H1 (cell line): ENCODE measurements around the gene STARD7. TPM values are rescaled to one million over a fixed set of nuclear protein-coding genes. Genes with fewer than 3 reads are reported as not detected.

ENCODE experiments used
- CTCF ChIA-PET: fragments of 300-600 bp; sonication (Branson Sonifier 250); formaldehyde crosslinking; loops from one replicate; lab custom pipeline; 2021; ENCODE audit not compliant: partially characterized antibody; lab: Charles Lee
- POLR2A ChIA-PET: fragments of 300-600 bp; sonication (Branson Sonifier 250); formaldehyde crosslinking; loops from one replicate; lab custom pipeline; 2021; ENCODE audit warnings: inconsistent platforms; ENCODE audit not compliant: partially characterized antibody; lab: Charles Lee
- DNase-seq, 2 experiments: peaks; one replicate each; pipeline versions ENCODE4 v3.0.0 to v3.0.0-alpha.2; 2010 to 2022; ENCODE audit warnings: low spot score in 2 of 2, low read depth in 1 of 2, mixed read lengths in 1 of 2
- FAIRE-seq: peaks from 2 replicates; lab custom pipeline; 2011; peaks lifted over from hg19 to GRCh38; lab: Jason Lieb, UNC
- H2AFZ ChIP-seq: 2 replicates; pipeline ENCODE4 v1.8.1; 2012; ENCODE audit warnings: low read length, inconsistent platforms
- H2AK5ac ChIP-seq: 2 replicates; pipeline ENCODE4 v1.6.1; 2013; ENCODE audit warnings: low read depth, low read length
- H2BK120ac ChIP-seq: replicated peaks from 2 replicates; pipeline ENCODE3; 2013; ENCODE audit warnings: low read depth, low read length, inconsistent platforms
- H2BK12ac ChIP-seq: 2 replicates; pipeline ENCODE4 v1.6.1; 2013; ENCODE audit warnings: low read depth, low read length
- H2BK15ac ChIP-seq: 2 replicates; pipeline ENCODE4 v1.6.1; 2013; ENCODE audit warnings: low read length
- H2BK20ac ChIP-seq: 2 replicates; pipeline ENCODE4 v1.6.1; 2013; ENCODE audit warnings: low read length
- H2BK5ac ChIP-seq: 2 replicates; pipeline ENCODE4 v1.6.1; 2013; ENCODE audit warnings: low read depth, low read length
- H3K14ac ChIP-seq: 2 replicates; pipeline ENCODE4 v1.6.1; 2013; ENCODE audit warnings: inconsistent platforms; ENCODE audit not compliant: insufficient read length
- H3K18ac ChIP-seq: 2 replicates; pipeline ENCODE4 v1.6.1; 2013; ENCODE audit warnings: low read length; ENCODE audit errors: extremely low read depth
- H3K23ac ChIP-seq: 2 replicates; pipeline ENCODE4 v1.6.1; 2013; ENCODE audit warnings: inconsistent platforms; ENCODE audit not compliant: insufficient read length
- H3K23me2 ChIP-seq: 2 replicates; pipeline ENCODE4 v1.6.1; 2013; ENCODE audit warnings: low read depth, low read length
- H3K27ac ChIP-seq: 2 replicates; pipeline ENCODE4 v1.6.1; 2011; ENCODE audit warnings: low read depth, low read length, inconsistent platforms
- H3K27me3 ChIP-seq, 4 experiments: replicated peaks in 1 of 4; 1 replicate in 1 of 4; 2 replicates in 3 of 4; pipeline versions ENCODE4 v1.6.1 to v1.8.1; 2011 to 2013; ENCODE audit warnings: low read length in 3 of 4, mild to moderate bottlenecking in 3 of 4, inconsistent platforms in 2 of 4, mixed read lengths in 2 of 4, moderate library complexity in 1 of 4; ENCODE audit not compliant: control insufficient read depth in 3 of 4, insufficient read depth in 3 of 4; ENCODE audit errors: extremely low read depth in 1 of 4
- H3K36me3 ChIP-seq, 4 experiments: 2 replicates each; pipeline versions ENCODE4 v1.6.1 to v1.8.1; 2011 to 2013; ENCODE audit warnings: mild to moderate bottlenecking in 4 of 4, low read length in 3 of 4, moderate library complexity in 2 of 4, control low read depth in 1 of 4, inconsistent platforms in 1 of 4; ENCODE audit not compliant: insufficient read depth in 4 of 4, control insufficient read depth in 2 of 4
- H3K4ac ChIP-seq: replicated peaks from 2 replicates; pipeline ENCODE3; 2013; ENCODE audit warnings: low read length, low read depth, mixed read lengths, inconsistent platforms; ENCODE audit not compliant: insufficient read length
- H3K4me1 ChIP-seq, 4 experiments: replicated peaks in 1 of 4; 1 replicate in 1 of 4; 2 replicates in 3 of 4; pipeline versions ENCODE4 v1.6.1 to v1.8.1; 2011 to 2013; ENCODE audit warnings: low read length in 3 of 4, inconsistent platforms in 2 of 4, mixed read lengths in 1 of 4; ENCODE audit not compliant: insufficient read depth in 4 of 4, control insufficient read depth in 3 of 4
- H3K4me2 ChIP-seq, 2 experiments: 2 replicates each; pipeline versions ENCODE4 v1.6.1 to v1.8.1; 2011 to 2013; ENCODE audit warnings: low read depth in 2 of 2, low read length in 2 of 2, control low read depth in 1 of 2, inconsistent platforms in 1 of 2, mild to moderate bottlenecking in 1 of 2; ENCODE audit not compliant: insufficient read depth in 1 of 2
- H3K4me3 ChIP-seq, 4 experiments: fragments of 200-600, 300-600 bp in 1 of 4; sonication (generic), shearing (Covaris generic), sonication (Bioruptor Twin) in 1 of 4; 2 replicates each; pipeline versions ENCODE4 v1.5.1 to v1.8.1; 2011 to 2016; ENCODE audit warnings: low read length in 4 of 4, low read depth in 3 of 4, control low read depth in 2 of 4, inconsistent platforms in 2 of 4, mild to moderate bottlenecking in 2 of 4, mixed read lengths in 1 of 4, moderate library complexity in 1 of 4; ENCODE audit not compliant: insufficient read depth in 2 of 4; ENCODE audit errors: extremely low read depth in 1 of 4
- H3K56ac ChIP-seq: replicated peaks from 2 replicates; pipeline ENCODE3; 2013; ENCODE audit warnings: low read depth, mild to moderate bottlenecking, mixed read lengths, low read length, inconsistent platforms; ENCODE audit not compliant: insufficient read length
- H3K79me1 ChIP-seq: 2 replicates; pipeline ENCODE4 v1.6.1; 2013; ENCODE audit warnings: low read depth, low read length, control low read depth
- H3K79me2 ChIP-seq, 2 experiments: 2 replicates each; pipeline versions ENCODE4 v1.6.1 to v1.8.1; 2012 to 2013; ENCODE audit warnings: low read length in 2 of 2, mild to moderate bottlenecking in 2 of 2, inconsistent platforms in 1 of 2; ENCODE audit not compliant: insufficient read depth in 2 of 2, control insufficient read depth in 1 of 2
- H3K9ac ChIP-seq, 4 experiments: replicated peaks in 1 of 4; 1 replicate in 1 of 4; 2 replicates in 3 of 4; pipeline versions ENCODE4 v1.6.1 to v1.8.1; 2011 to 2013; ENCODE audit warnings: low read depth in 3 of 4, low read length in 3 of 4, control low read depth in 2 of 4, mild to moderate bottlenecking in 2 of 4, moderate library complexity in 2 of 4, inconsistent platforms in 1 of 4; ENCODE audit errors: extremely low read depth in 1 of 4
- H3K9me3 ChIP-seq, 2 experiments: 2 replicates each; pipeline versions ENCODE4 v1.6.1 to v1.8.1; 2012 to 2013; ENCODE audit warnings: mild to moderate bottlenecking in 2 of 2, moderate library complexity in 2 of 2, control low read depth in 1 of 2, inconsistent platforms in 1 of 2, low read depth in 1 of 2, low read length in 1 of 2, mixed read lengths in 1 of 2; ENCODE audit not compliant: insufficient read depth in 2 of 2
- H4K20me1 ChIP-seq, 2 experiments: replicated peaks in 1 of 2; 2 replicates each; pipeline versions ENCODE3 to v1.8.1; 2011 to 2013; ENCODE audit warnings: inconsistent platforms in 2 of 2, low read length in 2 of 2, mild to moderate bottlenecking in 1 of 2; ENCODE audit not compliant: insufficient read depth in 2 of 2, control insufficient read depth in 1 of 2
- H4K5ac ChIP-seq: 2 replicates; pipeline ENCODE4 v1.6.1; 2013; ENCODE audit warnings: low read length, low read depth, mixed read lengths, inconsistent platforms; ENCODE audit not compliant: insufficient read length
- H4K8ac ChIP-seq: 2 replicates; pipeline ENCODE4 v1.8.0; 2013; ENCODE audit warnings: mild to moderate bottlenecking, moderate library complexity, low read length, inconsistent platforms; ENCODE audit not compliant: insufficient read depth; ENCODE audit errors: extremely low read depth
- H4K91ac ChIP-seq: replicated peaks from 2 replicates; pipeline ENCODE3; 2013; ENCODE audit warnings: low read length, mixed read lengths, inconsistent platforms; ENCODE audit not compliant: insufficient read length
- BACH1 ChIP-seq: IDR thresholded peaks from 2 replicates; pipeline ENCODE4 v1.6.1; 2012; ENCODE audit warnings: low read length, improper control_type of control experiment
- EZH2 ChIP-seq: fragments of 200-600 bp; sonication (generic); IDR thresholded peaks from 2 replicates; pipeline ENCODE4 v1.7.1; 2012; ENCODE audit warnings: low read depth, mild to moderate bottlenecking, moderate library complexity, low read length, inconsistent platforms; ENCODE audit not compliant: severe bottlenecking
- FOSL1 ChIP-seq: IDR thresholded peaks from 2 replicates; pipeline ENCODE4 v1.6.1; 2011; ENCODE audit warnings: mild to moderate bottlenecking, low read depth, low read length, moderate library complexity; ENCODE audit not compliant: insufficient read depth
- RBBP5 ChIP-seq: IDR thresholded peaks from 2 replicates; pipeline ENCODE4 v1.7.1; 2012; ENCODE audit warnings: low read depth, mild to moderate bottlenecking, inconsistent platforms, low read length, moderate library complexity, borderline replicate concordance
- RNF2 ChIP-seq: fragments of 200-900, 300-1000 bp; sonication (generic); IDR thresholded peaks from 2 replicates; pipeline ENCODE4 v1.7.1; 2016; ENCODE audit warnings: borderline replicate concordance, low read depth, mild to moderate bottlenecking, antibody characterized with exemption, low read length; ENCODE audit not compliant: poor library complexity, severe bottlenecking; ENCODE audit errors: missing control alignments
- TEAD4 ChIP-seq: IDR thresholded peaks from 2 replicates; pipeline ENCODE4 v1.6.1; 2012; ENCODE audit warnings: low read depth, low read length, inconsistent platforms, mixed read lengths
- WGBS, 2 experiments: shearing (Covaris generic) in 1 of 2; methylation state at CpG; one replicate each; pipeline versions ENCODE4 v1.1.6 to v1.1.7; 2013 to 2015; ENCODE audit warnings: low lambda C conversion rate in 2 of 2, mixed read lengths in 2 of 2, inconsistent platforms in 1 of 2, low coverage in 1 of 2, missing lambda C conversion rate in 1 of 2; ENCODE audit not compliant: insufficient replicate concordance in 2 of 2, insufficient coverage in 1 of 2, insufficient read length in 1 of 2; ENCODE audit errors: extremely low coverage in 1 of 2, missing lambda C conversion rate in 1 of 2; 5-methylcytosine and 5-hydroxymethylcytosine counted together
- polyA plus RNA-seq, 7 experiments: library from polyadenylated mRNA; depleted of rRNA in 3 of 7; stranded (reverse) in 5 of 7; unstranded in 2 of 7; fragments of >200 nt in 5 of 7; fragments of 200-250 nt in 2 of 7; gene quantifications; 1 replicate in 5 of 7; 2 replicates in 1 of 7; 4 replicates in 1 of 7; pipeline versions ENCODE4 v1.2.1 to v1.2.3, GENCODE V29; 2011 to 2013; ENCODE audit warnings: missing spikeins in 2 of 7, mixed read lengths in 2 of 7
- total RNA-seq: library from RNA; stranded (reverse); fragmentation: NEBNext Ultra II Directional; extraction: Animal tissue kit (Norgen Biotek cat#: 25700); gene quantifications from 2 replicates; pipeline ENCODE4 v1.2.1, GENCODE V29; 2021
- TF ChIP-seq, protein P1 (sequence below), 3 experiments: IDR thresholded peaks; 1 replicate in 2 of 3; 2 replicates in 1 of 3; pipeline versions ENCODE4 v1.5.1 to v1.6.1; 2011; ENCODE audit warnings: low read length in 3 of 3, mild to moderate bottlenecking in 3 of 3, inconsistent platforms in 2 of 3, low read depth in 1 of 3, moderate library complexity in 1 of 3; ENCODE audit not compliant: insufficient read depth in 1 of 3; ENCODE audit errors: control extremely low read depth in 1 of 3

The STARD7 gene
- total and polyA plus RNA-seq, 2 of the 8 experiments (the other 6 are each of a cell fraction or from before 2014, with no cell fraction given), result 89.1 to 200 TPM

- Histone ChIP-seq H3K4me2 (peak overlapping the region in 1 of 2 experiments; percentile 2; a peak in 1 of 4 replicates), H3K56ac (no peak overlapping the region), H3K23ac (no peak overlapping the region), H2BK120ac (no peak overlapping the region), H3K9ac (no peak overlapping the region), H2AK5ac (no peak overlapping the region), H3K27me3 (peaks cover 0 to 2% (median under 1%) of the 10 kb centered on the region in 4 experiments; a peak in 4 of 7 replicates), H3K36me3 (no peaks in the 10 kb centered on the region), H2BK5ac (no peak overlapping the region), H2BK15ac (no peak overlapping the region), H2BK20ac (no peak overlapping the region), H3K23me2 (peaks cover under 1% of the 10 kb centered on the region), H4K5ac (no peak overlapping the region), H3K18ac (no peak overlapping the region), H3K4ac (no peak overlapping the region), H3K4me1 (peaks cover 0 to 20% (median 10%) of the 10 kb centered on the region in 4 experiments; a peak in 6 of 7 replicates)
- CTCF ChIA-PET, result interaction anchor here (0.6 to 13.4 kb wide), 40 partner anchors 9 to 268 kb away, joined by 3 to 155 read pairs (median 5); partner anchors contain the start of genes ANKRD36C and CIAO1
- TF ChIP-seq TEAD4 (peak; percentile 32; the same call in 1 of the 2 replicates), BACH1 (no peak), RNF2 (no peak), RBBP5 (no peak), FOSL1 (no peak), EZH2 (no peak)
- TF ChIP-seq, protein P1, sequence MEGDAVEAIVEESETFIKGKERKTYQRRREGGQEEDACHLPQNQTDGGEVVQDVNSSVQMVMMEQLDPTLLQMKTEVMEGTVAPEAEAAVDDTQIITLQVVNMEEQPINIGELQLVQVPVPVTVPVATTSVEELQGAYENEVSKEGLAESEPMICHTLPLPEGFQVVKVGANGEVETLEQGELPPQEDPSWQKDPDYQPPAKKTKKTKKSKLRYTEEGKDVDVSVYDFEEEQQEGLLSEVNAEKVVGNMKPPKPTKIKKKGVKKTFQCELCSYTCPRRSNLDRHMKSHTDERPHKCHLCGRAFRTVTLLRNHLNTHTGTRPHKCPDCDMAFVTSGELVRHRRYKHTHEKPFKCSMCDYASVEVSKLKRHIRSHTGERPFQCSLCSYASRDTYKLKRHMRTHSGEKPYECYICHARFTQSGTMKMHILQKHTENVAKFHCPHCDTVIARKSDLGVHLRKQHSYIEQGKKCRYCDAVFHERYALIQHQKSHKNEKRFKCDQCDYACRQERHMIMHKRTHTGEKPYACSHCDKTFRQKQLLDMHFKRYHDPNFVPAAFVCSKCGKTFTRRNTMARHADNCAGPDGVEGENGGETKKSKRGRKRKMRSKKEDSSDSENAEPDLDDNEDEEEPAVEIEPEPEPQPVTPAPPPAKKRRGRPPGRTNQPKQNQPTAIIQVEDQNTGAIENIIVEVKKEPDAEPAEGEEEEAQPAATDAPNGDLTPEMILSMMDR (IDR thresholded peaks at IDR 0.05; ENCODE audit: control extremely low read depth in 1 of 3, insufficient read depth in 1 of 3, low read depth in 1 of 3, low read length in 3 of 3), result peak in 1 of 3 experiments; percentile 21; a peak in 1 of 4 replicates
- TF ChIP-seq, all 59 proteins: peak for 2
- no peak for FAIRE-seq
- POLR2A ChIA-PET, result interaction anchor here (0.7 to 2.1 kb wide), 6 partner anchors 9 to 129 kb away, joined by 3 to 11 read pairs (median 4); no protein-coding TSS in a partner anchor
- H4K8ac ChIP-seq, result no peak overlapping the region
- H4K91ac ChIP-seq, result no peak overlapping the region
- no peaks in the 10 kb centered on the region for H3K79me2 ChIP-seq
- 0 out of 8 replicates have a peak overlapping the region, but pooled peaks of 1 of the 4 experiments have one; percentile 3 for H3K4me3 ChIP-seq
- no peak overlapping the region for H2AFZ ChIP-seq
- H4K20me1 ChIP-seq, result no peaks in the 10 kb centered on the region
- no peak overlapping the region for H2BK12ac ChIP-seq
- DNase-seq, result no peak
- no peak overlapping the region for H3K14ac ChIP-seq
- 66% methylated on average over 7 of the region's 7 CpGs; no CpG with 5 or more reads in 1 of the 2 experiments for WGBS, 2 experiments
- no peaks in the 10 kb centered on the region for H3K79me1 ChIP-seq
- no peak overlapping the region for H3K27ac ChIP-seq
- H3K9me3 ChIP-seq, result no peaks in the 10 kb centered on the region
Observed at GRCh38 chr2:96139181-96139758, 69.4 kb downstream of the STARD7 start.
